GM12878 (cell line): ENCODE results near the gene ADCY9. TPM values are rescaled to one million over a fixed set of nuclear protein-coding genes. Genes with fewer than 3 reads are reported as not detected.

Experiments used
- ATAC-seq: fragments of 200-7000 bp; cut with Tn5 transposase; 3 replicates; pipeline ENCODE4 v1.9.1; 2020; ENCODE audit warnings: mild to moderate bottlenecking, moderate library complexity
- BruUV-seq: library from RNA; stranded (reverse); fragments of 400-500 nt; replicated peaks from 2 replicates; lab custom pipeline; 2021; lab: Mats Ljungman, UMichigan
- CTCF ChIA-PET: fragments of 300-600 bp; sonication (Branson Sonifier 250); formaldehyde crosslinking; extraction: SDS; loops from one replicate; lab custom pipeline; 2021; ENCODE audit warnings: inconsistent platforms; lab: Yijun Ruan, JAX
- POLR2A ChIA-PET: fragments of 350-600 bp; formaldehyde crosslinking; extraction: SDS; loops from one replicate; lab custom pipeline; 2021; ENCODE audit warnings: inconsistent platforms; lab: Charles Lee
- RAD21 ChIA-PET: fragments of 300-600 bp; sonication (Branson Sonifier 250); formaldehyde crosslinking; loops from one replicate; lab custom pipeline; 2023; ENCODE audit warnings: antibody characterized with exemption; ENCODE audit not compliant: unreplicated experiment; lab: Charles Lee
- SMC1A ChIA-PET: fragments of 300-600 bp; sonication (Branson Sonifier 250); formaldehyde crosslinking; loops from one replicate; lab custom pipeline; 2023; ENCODE audit not compliant: unreplicated experiment, uncharacterized antibody; lab: Charles Lee
- DNase-seq: peaks from one replicate; pipeline ENCODE4 v3.0.0-alpha.2; 2011; ENCODE audit warnings: low read depth, low spot score
- FAIRE-seq: peaks from 3 replicates; lab custom pipeline; 2011; peaks lifted over from hg19 to GRCh38; lab: Jason Lieb, UNC
- H2AFZ ChIP-seq: 2 replicates; pipeline ENCODE4 v1.6.0; 2011; ENCODE audit warnings: low read depth, low read length, control low read depth; ENCODE audit not compliant: control insufficient read depth
- H3K27ac ChIP-seq: 2 replicates; pipeline ENCODE4 v1.5.1; 2011; ENCODE audit warnings: control low read depth; ENCODE audit not compliant: control insufficient read depth, insufficient read depth
- H3K27me3 ChIP-seq, 2 experiments: replicated peaks in 1 of 2; 2 replicates each; pipeline versions ENCODE4 v1.6.0 to v1.6.1; 2011; ENCODE audit warnings: low read length in 1 of 2; ENCODE audit not compliant: control insufficient read depth in 2 of 2, insufficient read depth in 2 of 2
- H3K36me3 ChIP-seq, 2 experiments: 2 replicates each; pipeline ENCODE4 v1.5.1; 2011; ENCODE audit warnings: low read length in 1 of 2; ENCODE audit not compliant: control insufficient read depth in 2 of 2, insufficient read depth in 2 of 2
- H3K4me1 ChIP-seq: 2 replicates; pipeline ENCODE4 v1.6.1; 2011; ENCODE audit warnings: mild to moderate bottlenecking, low read length, moderate library complexity, mixed read lengths; ENCODE audit not compliant: control insufficient read depth, insufficient read depth
- H3K4me2 ChIP-seq: 2 replicates; pipeline ENCODE4 v1.6.0; 2011; ENCODE audit warnings: control low read depth; ENCODE audit not compliant: control insufficient read depth, insufficient read depth
- H3K4me3 ChIP-seq: fragments of 200-600 bp; sonication (generic); 2 replicates; pipeline ENCODE4 v1.5.1; 2016
- H3K79me2 ChIP-seq: 2 replicates; pipeline ENCODE4 v1.6.0; 2011; ENCODE audit warnings: low read length; ENCODE audit not compliant: control insufficient read depth, insufficient read depth
- H3K9ac ChIP-seq: 2 replicates; pipeline ENCODE4 v1.8.0; 2011; ENCODE audit warnings: low read length, control low read depth, mixed read lengths; ENCODE audit not compliant: control insufficient read depth, insufficient read depth
- H3K9me3 ChIP-seq: replicated peaks from 3 replicates; pipeline ENCODE4 v1.5.1; 2011; ENCODE audit warnings: mild to moderate bottlenecking, low read length; ENCODE audit not compliant: control insufficient read depth, insufficient read depth
- H4K20me1 ChIP-seq: 2 replicates; pipeline ENCODE4 v1.6.0; 2011; ENCODE audit not compliant: control insufficient read depth, insufficient read depth
- HDAC6 ChIP-seq: fragments of 200-600 bp; sonication (generic); IDR thresholded peaks from one replicate; pipeline ENCODE4 v1.8.0; 2017; ENCODE audit warnings: antibody characterized with exemption; ENCODE audit not compliant: unreplicated experiment
- IKZF2 ChIP-seq, 2 experiments: fragments of 450-650 bp; IDR thresholded peaks; 2 replicates each; pipeline ENCODE4 v1.6.1; 2017; ENCODE audit warnings: mild to moderate bottlenecking in 2 of 2, moderate library complexity in 2 of 2
- IRF5 ChIP-seq: fragments of 450-650 bp; IDR thresholded peaks from 2 replicates; pipeline ENCODE4 v1.6.1; 2017; ENCODE audit warnings: borderline replicate concordance
- JUND ChIP-seq: IDR thresholded peaks from 2 replicates; pipeline ENCODE4 v1.6.1; 2012; ENCODE audit warnings: low read depth, mild to moderate bottlenecking, low read length, improper control_type of control experiment, moderate library complexity
- MLLT1 ChIP-seq: fragments of 450-650 bp; IDR thresholded peaks from 2 replicates; pipeline ENCODE4 v1.6.1; 2016; ENCODE audit warnings: mild to moderate bottlenecking
- MYB ChIP-seq: fragments of 150-350 bp; IDR thresholded peaks from 2 replicates; pipeline ENCODE4 v1.6.1; 2014; ENCODE audit warnings: mild to moderate bottlenecking, low read depth, low read length, borderline replicate concordance
- NKRF ChIP-seq: fragments of 450-650 bp; conservative IDR thresholded peaks from 2 replicates; pipeline ENCODE4 v1.6.1; 2017; ENCODE audit warnings: mild to moderate bottlenecking, moderate library complexity
- NR2C2 ChIP-seq: IDR thresholded peaks from 2 replicates; pipeline ENCODE4 v1.6.1; 2011; ENCODE audit warnings: borderline replicate concordance, low read depth; ENCODE audit not compliant: control insufficient read depth, insufficient read length
- POLR2AphosphoS2 ChIP-seq: IDR thresholded peaks from 2 replicates; pipeline ENCODE4 v1.6.1; 2011; ENCODE audit warnings: low read depth, mild to moderate bottlenecking, low read length, improper control_type of control experiment, moderate library complexity
- RB1 ChIP-seq: fragments of 450-650 bp; formaldehyde crosslinking; IDR thresholded peaks from 2 replicates; pipeline ENCODE4 v1.6.1; 2017; ENCODE audit warnings: mild to moderate bottlenecking, borderline replicate concordance
- SP1 ChIP-seq: IDR thresholded peaks from one replicate; pipeline ENCODE4 v1.6.1; 2011; ENCODE audit warnings: low read depth, low read length
- SUPT20H ChIP-seq: IDR thresholded peaks from 2 replicates; pipeline ENCODE4 v1.6.1; 2011; ENCODE audit warnings: low read depth, mild to moderate bottlenecking, low read length, moderate library complexity, borderline replicate concordance; ENCODE audit not compliant: control insufficient read depth
- USF1 ChIP-seq: IDR thresholded peaks from 2 replicates; pipeline ENCODE4 v1.6.1; 2011; ENCODE audit warnings: borderline replicate concordance, low read depth, mild to moderate bottlenecking, moderate library complexity, mixed read lengths, low read length; ENCODE audit not compliant: insufficient read depth; ENCODE audit errors: extremely low read length
- WGBS: methylation state at CpG from one replicate; pipeline ENCODE4 v1.1.6; 2016; ENCODE audit warnings: low lambda C conversion rate; ENCODE audit not compliant: insufficient replicate concordance, insufficient coverage; ENCODE audit errors: missing lambda C conversion rate; 5-methylcytosine and 5-hydroxymethylcytosine counted together
- in situ Hi-C: fragments of 300-500 bp; cut with MboI; formaldehyde crosslinking; loops from 9 replicates; pipeline ENCODE4 v1.14.3; 2018; ENCODE audit warnings: mixed read lengths
- intact Hi-C: fragments of 100-400 bp; cut with micrococcal nuclease; formaldehyde crosslinking; loops from one replicate; pipeline ENCODE4 v1.14.2; 2022; ENCODE audit not compliant: unreplicated experiment
- polyA plus RNA-seq, 11 experiments: library from polyadenylated mRNA; depleted of rRNA in 4 of 11; unstranded in 6 of 11; stranded (reverse) in 5 of 11; fragments of >200 nt; fragmentation: Nextera tagmentation in 4 of 11; fragmentation: Illumina TruSeq in 1 of 11; extraction: Ambion mirVana in 4 of 11; extraction: Trizol in 1 of 11; gene quantifications; 1 replicate in 1 of 11; 2 replicates in 10 of 11; pipeline versions ENCODE4 v1.2.1 to v1.2.3, GENCODE V29; 2011 to 2016; ENCODE audit warnings: inconsistent platforms in 2 of 11, missing spikeins in 2 of 11, low read depth in 1 of 11
- total RNA-seq, 4 experiments: library from RNA; depleted of rRNA in 3 of 4; stranded (reverse); fragments of >200 nt in 3 of 4; fragmentation: Illumina TruSeq in 1 of 4; extraction: Trizol in 1 of 4; gene quantifications; 2 replicates each; pipeline versions ENCODE4 v1.2.1 to v1.2.3, GENCODE V29; 2013 to 2021

Gene ADCY9
- total and polyA plus RNA-seq, 10 of the 15 experiments (the other 5 are each of a cell fraction or from before 2014, with no cell fraction given), result 0.09 to 0.41 (median 0.15) TPM; not detected in 3

- H3K36me3 ChIP-seq, result no peaks in the 10 kb centered on the region
- FAIRE-seq, result no peak
- ChIA-PET RAD21 (no interaction called here), CTCF (interaction anchor here (1.1 kb wide), 1 partner anchor 11 kb away, joined by 5 read pairs; no protein-coding TSS in a partner anchor), SMC1A (interaction anchor here (1.3 kb wide), 1 partner anchor 12 kb away, joined by 4 read pairs; no protein-coding TSS in a partner anchor), POLR2A (no interaction called here)
- 60% methylated on average over 11 of the region's 12 CpGs for WGBS
- no peaks in the 10 kb centered on the region for H3K4me1 ChIP-seq
- H3K4me2 ChIP-seq, result no peak overlapping the region
- H4K20me1 ChIP-seq, result no peaks in the 10 kb centered on the region
- no peak overlapping the region for H3K27ac ChIP-seq
- H3K9me3 ChIP-seq, result no peaks in the 10 kb centered on the region
- TF ChIP-seq JUND (no peak), SUPT20H (no peak), SP1 (no peak), IKZF2 (IDR thresholded peaks at IDR 0.05) (no peak), HDAC6 (no peak), NKRF (no peak), RB1 (no peak), POLR2AphosphoS2 (no peak), IRF5 (no peak), NR2C2 (no peak), USF1 (no peak), MYB (no peak), MLLT1 (no peak)
- no peak overlapping the region for H2AFZ ChIP-seq
- H3K4me3 ChIP-seq, result no peak overlapping the region
- no peaks in the 10 kb centered on the region for H3K27me3 ChIP-seq
- no peak for ATAC-seq
- no peak overlapping the region for H3K9ac ChIP-seq
- in situ Hi-C loops, result no loop called here
- no peaks in the 10 kb centered on the region for H3K79me2 ChIP-seq
- no TSS peak for BruUV-seq
- intact Hi-C loops, result no loop called here
- DNase-seq, result no peak
Observed at GRCh38 chr16:3951861-3952736, 164.1 kb downstream of the ADCY9 start.
